NCI-H2029 (cell line): ENCODE results near the gene DMGDH.
A peak's percentile ranks its signal among the peaks of the same experiment; 100 is the strongest.
"Not testable (repeated sequence)": the region's sequence is repeated elsewhere in the genome, so short reads cannot be mapped to it uniquely, and the experiment has no call there.

Experiments
- DNase-seq: peaks from one replicate; lab custom pipeline; 2025; lab: John Stamatoyannopoulos, UW

DMGDH gene

DNA sequence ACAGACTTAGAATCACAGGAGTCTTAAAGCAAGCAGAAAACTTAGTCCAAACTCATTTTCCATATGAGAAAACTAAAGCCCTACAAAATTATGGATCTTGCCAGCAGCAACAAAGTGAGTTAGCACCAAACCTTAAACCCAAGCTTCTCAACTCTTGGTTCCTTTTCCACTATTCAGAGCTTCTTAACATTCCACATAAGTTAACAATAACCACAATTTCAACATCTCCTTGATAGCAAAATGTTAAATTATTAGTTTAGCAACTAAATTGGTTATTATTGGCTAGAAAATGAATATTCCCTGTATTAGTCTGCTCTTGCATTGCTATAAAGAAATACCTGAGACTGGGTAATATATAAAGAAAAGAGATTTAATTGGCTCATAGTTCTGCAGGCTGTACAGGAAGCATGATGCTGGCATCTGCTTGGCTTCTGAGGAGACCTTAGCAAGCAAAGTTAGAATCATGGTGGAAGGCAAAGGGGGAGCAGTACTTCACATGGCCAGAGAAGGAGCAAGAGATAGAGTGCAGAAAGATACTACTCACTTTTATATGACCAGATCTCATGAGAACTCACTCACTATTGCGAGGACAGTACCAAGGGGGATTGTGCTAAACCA lies 58.1 kb downstream of the DMGDH start:
- no peak for DNase-seq

DNA sequence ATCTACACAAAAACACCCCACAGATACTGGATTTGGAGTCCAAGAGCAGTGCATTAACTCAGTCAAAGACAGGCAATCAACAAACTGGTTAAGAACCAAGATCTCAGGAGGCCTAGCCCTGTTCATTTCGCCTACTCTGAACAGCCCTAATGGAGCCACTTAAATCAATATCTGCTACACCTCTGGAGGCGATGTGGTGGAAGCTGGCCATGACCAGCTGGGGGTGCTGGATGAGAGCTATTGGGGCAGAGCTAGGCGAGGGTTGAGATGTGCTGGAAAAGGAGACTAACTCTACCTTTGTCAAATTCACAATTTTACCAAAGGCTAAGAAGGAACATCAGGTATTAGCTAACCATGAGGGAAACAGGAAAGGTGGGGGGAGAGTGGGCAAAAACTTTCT lies 61.1 kb downstream of the DMGDH start:
- no peak for DNase-seq

DNA sequence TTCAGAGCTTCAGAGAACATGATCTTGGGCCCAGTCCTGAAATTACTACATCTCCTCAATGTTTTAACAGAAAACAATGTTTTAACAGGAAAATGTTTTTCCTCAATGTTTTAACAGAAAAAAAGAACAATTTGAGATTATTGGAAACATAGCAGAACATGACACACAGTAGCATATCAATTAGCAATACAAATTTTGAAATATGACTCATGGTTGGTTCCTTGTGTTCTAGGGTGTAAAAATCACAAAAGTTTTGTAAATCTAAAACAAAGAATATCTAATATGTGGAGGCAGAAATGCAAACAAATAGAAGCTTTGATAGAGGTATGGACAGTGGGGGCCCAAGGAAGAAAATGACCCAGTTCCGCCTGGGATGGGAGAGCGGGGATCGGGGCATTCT lies 61.6 kb downstream of the DMGDH start:
- DNase-seq: no peak

DNA sequence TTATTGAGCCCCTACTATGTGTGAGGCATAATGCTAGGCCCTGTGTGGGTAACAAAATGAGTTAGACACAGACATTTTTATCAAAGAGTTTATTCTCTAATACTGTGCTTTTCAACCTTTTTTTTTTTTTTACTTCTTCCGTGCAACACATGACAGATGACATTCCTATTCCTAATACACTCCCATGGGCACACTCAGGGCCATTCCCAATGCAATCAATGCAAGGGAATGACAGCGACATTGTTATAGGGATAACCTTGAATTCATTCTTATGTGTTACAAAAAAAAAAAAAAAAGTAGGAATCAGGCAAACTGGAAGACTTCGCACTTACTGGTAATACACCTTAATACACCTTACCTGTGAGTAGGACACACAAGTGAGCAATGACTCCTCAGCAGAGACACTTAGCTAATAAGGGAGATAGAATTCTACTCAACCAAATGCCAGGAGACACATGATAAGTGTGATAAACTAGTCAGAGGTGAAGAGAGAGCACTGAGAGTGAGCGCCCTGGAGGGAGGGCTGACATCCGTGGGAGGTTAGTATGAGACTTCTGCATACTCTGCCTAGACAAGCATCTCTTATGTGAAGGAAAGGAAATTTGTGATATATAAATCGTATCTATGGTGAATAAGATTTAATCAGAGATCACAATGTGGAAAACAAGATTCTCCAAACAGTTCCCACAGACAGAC lies 63.4 kb downstream of the DMGDH start:
- DNase-seq: no peak

- no peak for DNase-seq
Measured at GRCh38 chr5:79005151-79005550, 64.3 kb downstream of the DMGDH start.

DNA sequence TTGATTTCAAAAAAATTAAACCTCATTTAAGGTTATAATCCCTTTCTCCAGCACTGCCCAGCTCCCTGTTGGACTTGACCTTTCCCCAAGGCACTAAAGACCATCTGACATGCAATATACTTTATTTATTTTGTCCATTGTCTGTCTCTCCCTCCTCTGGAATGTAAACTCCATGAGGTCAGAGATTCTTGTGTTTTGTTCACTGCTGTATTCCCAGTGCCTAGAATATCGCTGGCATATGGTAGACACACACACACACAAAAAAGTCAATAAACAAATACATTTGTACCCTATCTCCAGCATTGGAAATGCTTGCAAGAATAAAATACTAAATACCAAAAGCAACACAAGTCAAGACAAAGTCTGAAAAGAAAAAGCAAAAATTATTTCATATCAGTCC lies 67.1 kb downstream of the DMGDH start:
- DNase-seq: no peak

GRCh38 chr5:79001471-79001870 lies 68.0 kb downstream of the DMGDH start:
- no peak for DNase-seq

GRCh38 chr5:78997090-78997489 lies 72.4 kb downstream of the DMGDH start:
- DNase-seq: no peak

DNA sequence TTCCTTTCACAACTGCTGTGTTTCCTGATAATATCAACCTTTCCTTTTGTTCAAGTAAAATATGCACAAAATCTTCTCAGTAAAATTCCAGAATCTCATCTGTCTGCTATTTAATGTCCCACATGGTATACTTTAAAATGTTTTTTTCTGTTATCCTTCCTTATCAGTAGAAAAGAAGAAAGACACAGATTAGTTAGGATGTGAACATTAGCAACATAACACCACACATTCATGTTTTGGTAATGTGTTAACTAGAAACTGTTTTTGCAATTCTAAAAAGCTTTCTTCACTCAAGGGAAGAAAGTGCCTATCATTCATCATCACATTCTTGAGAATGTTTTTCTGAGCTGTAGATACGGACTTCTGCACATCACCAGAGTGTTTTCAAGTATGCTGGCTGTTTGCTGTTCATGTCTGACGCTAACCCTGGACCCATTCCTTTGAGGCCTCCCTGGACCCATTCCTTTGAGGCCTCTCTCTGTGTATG lies 73.9 kb downstream of the DMGDH start:
- DNase-seq: no peak

DNA sequence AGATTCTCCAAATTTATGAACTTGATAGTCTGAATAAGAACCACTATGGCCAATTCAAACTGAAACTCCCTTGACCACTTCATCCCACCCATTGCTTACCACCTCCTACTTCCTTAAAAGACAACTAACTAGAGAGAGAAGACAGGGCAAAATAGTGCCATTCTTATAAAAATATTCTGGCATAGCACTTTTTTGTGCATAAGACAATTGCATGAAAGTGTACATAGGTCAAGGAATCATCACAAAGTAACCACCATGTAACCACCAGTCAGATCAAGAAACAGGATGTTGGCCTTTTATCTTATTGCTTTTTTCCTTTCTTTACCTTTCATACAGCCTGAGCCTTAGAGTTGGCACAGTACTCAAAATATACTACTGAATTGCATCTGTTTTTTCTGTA lies 76.3 kb downstream of the DMGDH start:
- no peak for DNase-seq

- DNase-seq: no peak
Measured at GRCh38 chr5:78992146-78992545, 77.3 kb downstream of the DMGDH start.

GRCh38 chr5:78989080-78989479 lies 80.4 kb downstream of the DMGDH start:
- no peak for DNase-seq

GRCh38 chr5:78985725-78986223 lies 83.7 kb downstream of the DMGDH start:
- peak; percentile 60 for DNase-seq

GRCh38 chr5:78985116-78985724 lies 84.3 kb downstream of the DMGDH start, which contains the start of gene ARSB:
Gene ARSB (minus strand): TSS chr5:78985310. CDS start chr5:78985248, 62 bp downstream.
- DNase-seq: no peak

DNA sequence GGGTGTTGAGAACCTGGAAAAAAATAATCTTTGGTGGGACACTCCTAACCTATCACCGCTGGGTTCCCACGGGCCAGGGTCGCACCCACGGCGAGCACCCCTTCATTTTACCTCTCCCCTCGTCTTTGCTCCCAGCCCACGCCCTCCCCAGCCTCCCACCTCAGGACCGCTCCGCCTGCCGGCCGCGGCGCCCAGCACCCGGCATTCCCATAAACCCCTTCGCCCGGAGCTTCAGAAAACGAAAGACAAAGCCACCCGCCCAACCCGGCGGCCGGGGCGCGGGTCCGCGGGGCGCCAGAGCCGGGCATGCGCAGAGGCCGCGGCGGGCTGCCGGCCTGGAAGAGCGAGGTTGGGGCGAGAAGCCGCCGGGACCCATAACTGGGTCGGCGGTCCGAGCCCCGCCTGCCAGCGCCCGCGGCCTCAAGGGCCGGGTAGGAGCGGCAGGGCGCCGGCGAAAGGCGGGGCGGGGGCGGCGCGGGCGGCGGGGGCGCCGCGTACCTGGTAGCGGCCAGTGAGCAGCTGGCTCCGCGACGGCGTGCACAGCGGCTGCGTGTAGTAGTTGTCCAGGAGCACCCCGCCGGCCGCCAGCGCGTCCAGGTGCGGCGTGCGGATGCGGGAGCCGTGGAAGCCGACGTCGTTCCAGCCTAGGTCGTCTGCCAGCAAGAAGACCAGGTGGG lies 84.9 kb downstream of the DMGDH start:
- peak; percentile 86 for DNase-seq

GRCh38 chr5:78983601-78984438 lies 85.7 kb downstream of the DMGDH start:
- no peak for DNase-seq

GRCh38 chr5:78983194-78983593 lies 86.3 kb downstream of the DMGDH start:
- not testable (repeated sequence) for DNase-seq

GRCh38 chr5:78979909-78980308 lies 89.6 kb downstream of the DMGDH start:
- DNase-seq: no peak

DNA sequence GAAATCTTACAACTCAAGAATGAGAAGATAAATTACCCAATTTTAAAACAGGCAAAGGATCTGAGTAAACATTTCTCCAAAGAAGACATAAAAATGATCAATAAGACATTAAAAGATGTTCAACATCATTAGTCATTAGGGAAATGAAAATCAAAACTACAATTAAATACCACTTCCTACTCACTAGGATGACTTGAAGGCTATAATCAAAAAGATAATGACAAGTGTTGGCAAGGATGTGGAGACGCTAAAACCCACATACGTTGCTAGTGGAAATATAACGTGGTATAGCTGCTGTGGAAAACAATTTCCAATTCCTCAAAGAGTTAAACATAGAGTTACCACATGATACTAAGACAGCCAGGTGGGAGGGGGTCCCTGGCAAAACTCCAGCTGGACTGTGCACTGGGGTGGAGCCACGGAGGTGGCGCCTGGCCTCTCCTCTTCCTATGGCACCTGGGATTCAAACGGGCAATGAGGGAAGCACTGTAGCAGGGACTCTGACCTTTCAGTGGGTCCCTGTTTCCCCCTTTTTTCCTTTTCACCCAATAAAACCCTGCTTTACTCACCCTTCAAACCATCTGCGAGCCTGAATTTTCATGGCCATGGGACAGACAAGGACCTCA lies 90.2 kb downstream of the DMGDH start:
- no peak for DNase-seq

- no peak for DNase-seq
Measured at GRCh38 chr5:78975035-78975434, 94.4 kb downstream of the DMGDH start.

DNA sequence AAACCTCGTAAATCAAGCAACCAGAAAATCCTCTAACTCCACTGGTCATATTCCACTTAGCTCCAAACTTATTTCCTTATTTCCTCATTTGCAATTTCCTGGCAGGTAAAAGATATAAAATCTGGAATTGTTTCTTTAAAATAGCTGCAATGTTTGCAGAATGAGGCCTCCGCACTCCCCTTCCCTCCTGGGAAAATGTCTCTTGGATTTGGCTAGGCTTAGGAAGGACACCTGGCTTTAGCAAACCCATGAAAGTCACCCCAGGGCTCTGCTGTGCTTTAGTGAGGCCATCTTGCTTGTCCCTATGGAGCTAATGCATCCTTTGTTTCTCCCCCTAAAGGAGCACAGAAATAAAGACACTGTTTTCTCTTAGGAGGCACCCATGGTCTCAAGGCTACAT lies 94.9 kb downstream of the DMGDH start:
- DNase-seq: no peak
